A549 treated with Hydrocortisone at 1 μM for 4 hours (cell line): ENCODE measurements around the gene KDM5C. TPM values are rescaled to one million over a fixed set of nuclear protein-coding genes. Genes with fewer than 3 reads are reported as not detected.

Experiments used
- total RNA-seq: library from RNA; stranded (reverse); fragments of 200-300 nt; extraction: Qiagen RNA extraction; gene quantifications from 5 replicates; pipeline ENCODE4 v1.2.3, GENCODE V29; 2022

KDM5C gene
- 47.0 to 56.4 TPM (median 52.9 TPM) in 5 replicates for total RNA-seq

DNA sequence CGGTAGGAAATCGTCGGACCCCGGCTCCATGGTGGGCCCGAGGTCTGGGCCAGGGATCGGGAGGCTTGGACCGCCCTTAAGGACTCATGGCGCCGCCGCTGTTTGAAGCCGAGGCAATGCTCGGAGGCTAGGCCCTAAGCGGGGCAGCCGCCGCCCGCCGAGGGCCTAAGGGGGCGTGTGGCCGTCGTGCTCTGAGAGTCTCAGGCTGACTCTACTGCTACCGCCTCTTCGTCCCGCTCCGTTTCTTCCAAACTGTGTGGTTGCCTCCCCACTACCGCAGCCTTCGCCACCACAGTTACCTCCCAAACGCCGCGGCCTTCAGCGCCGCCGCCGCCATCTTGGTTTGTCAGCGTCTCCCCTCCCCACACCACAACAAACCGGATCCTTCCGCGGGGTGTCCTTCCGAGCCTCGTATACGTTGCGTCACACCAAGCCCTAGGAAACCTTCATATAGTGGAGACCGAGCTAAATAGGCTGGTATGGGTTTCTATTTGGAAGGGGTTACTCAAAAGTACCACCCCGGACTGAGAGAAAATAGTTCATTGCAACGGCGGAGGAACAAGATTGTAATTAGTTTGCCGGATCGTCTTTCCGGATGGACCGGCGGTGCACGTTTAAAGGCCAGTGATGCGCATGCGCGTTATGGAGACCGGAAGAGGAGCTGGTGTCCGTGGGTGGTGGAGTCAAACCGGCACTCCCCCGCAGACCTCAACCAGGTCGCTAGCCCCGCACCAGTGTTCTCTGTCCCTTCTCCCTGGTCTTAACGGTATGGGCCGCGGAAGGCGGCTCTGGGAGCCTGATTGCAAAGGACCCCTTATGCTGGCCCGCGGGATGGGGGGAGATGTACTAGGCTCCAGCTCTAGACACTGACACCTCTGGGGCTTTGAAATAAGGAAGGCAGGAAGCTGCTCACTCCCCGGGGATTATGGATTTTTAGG is at the start of gene KDM5C:
TSS of gene KDM5C (minus strand) at position 348 of the 938 bp plus-strand sequence. CDS start at position 30, 318 bp downstream.

Other genes starting within 250 kb of the KDM5C start
- gene GPR173, start 176.4 kb downstream of the KDM5C start, total RNA-seq: 0.02 TPM in 1 of 5 replicates, not detected in the others
- 21.3 to 24.3 TPM (median 22.9 TPM) in 5 replicates for gene TSPYL2, start 142.8 kb downstream of the KDM5C start, total RNA-seq
- gene KANTR, start 131.1 kb downstream of the KDM5C start, total RNA-seq: 1.4 to 1.9 TPM (median 1.6 TPM) in 5 replicates
- gene IQSEC2, start 56.4 kb upstream of the KDM5C start, total RNA-seq: 31.4 to 44.5 TPM (median 40.5 TPM) in 5 replicates
- 41.1 to 61.9 TPM (median 50.0 TPM) in 5 replicates for gene SMC1A, start 197.4 kb upstream of the KDM5C start, total RNA-seq
- 0.54 to 0.94 TPM (median 0.67 TPM) in 5 replicates for gene RIBC1, start 197.7 kb upstream of the KDM5C start, total RNA-seq
- gene HSD17B10, start 209.2 kb upstream of the KDM5C start, total RNA-seq: 175 to 203 TPM (median 182 TPM) in 5 replicates